DMS153 (cell line): Measurements from ENCODE around the gene CCIN.
"Not testable (repeated sequence)": the region's sequence is repeated elsewhere in the genome, so short reads cannot be mapped to it uniquely, and the experiment has no call there.

Experiments
- DNase-seq: peaks from one replicate; lab custom pipeline; 2025; lab: John Stamatoyannopoulos, UW

The CCIN gene

DNA sequence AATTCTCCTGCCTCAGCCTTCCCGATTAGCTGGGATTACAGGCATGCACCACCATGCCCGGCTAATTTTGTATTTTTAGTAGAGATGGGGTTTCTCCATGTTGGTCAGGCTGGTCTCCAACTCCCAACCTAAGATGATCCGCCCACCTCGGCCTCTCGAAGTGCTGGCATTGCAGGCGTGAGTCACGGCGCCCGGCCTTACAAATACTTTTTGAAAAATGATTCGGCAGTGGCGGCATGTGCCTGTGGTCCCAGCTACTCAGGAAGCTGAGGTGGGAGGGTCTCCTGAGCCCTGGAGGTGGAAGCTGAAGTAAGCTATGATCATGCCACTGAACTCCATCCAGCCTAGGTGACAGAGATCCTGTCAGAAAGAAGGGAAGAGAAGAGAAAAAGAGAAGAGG is 9.1 kb upstream of the CCIN start:
- DNase-seq = not testable (repeated sequence)

DNA sequence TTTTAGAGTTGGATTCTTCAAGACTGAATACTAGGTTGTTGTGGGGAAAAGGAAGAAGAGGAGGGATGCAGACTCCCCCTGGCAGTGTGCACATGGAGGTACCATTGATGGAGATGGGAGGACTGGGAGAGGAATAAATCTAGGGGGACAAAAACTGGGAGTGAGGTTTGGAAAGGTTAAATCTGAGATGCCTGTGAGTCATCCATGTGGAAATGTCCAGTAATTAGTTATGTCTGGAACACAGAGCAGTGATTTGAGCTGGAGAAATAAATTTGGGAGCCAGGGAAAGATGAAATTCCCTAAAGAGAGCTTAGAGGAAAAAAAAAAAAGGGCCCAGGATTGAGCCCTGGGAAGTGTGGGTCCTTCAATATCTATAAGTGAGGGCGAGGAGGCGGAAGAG is 8.0 kb upstream of the CCIN start:
- DNase-seq = no peak

DNA sequence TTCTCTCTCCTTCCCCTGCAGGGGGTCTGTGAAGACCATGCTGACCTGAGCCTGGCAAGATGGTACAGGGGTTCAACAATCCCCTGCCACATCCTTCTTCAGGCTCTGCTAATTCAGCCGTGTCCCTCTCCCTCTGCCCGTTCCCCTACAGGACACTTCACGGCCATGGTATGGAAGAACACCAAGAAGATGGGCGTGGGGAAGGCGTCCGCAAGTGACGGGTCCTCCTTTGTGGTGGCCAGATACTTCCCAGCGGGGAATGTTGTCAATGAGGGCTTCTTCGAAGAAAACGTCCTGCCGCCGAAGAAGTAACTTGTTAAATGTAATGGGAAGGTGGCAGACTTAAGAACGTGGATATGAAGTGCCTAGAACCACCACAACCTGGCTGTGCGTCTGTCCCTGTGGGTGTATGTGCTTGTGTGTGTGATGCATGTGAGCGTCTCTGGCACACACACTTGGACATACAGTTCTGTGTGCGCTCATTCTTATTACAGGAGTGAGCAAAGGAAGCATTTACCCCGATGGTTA is 6.9 kb upstream of the CCIN start:
- DNase-seq = no peak

DNA sequence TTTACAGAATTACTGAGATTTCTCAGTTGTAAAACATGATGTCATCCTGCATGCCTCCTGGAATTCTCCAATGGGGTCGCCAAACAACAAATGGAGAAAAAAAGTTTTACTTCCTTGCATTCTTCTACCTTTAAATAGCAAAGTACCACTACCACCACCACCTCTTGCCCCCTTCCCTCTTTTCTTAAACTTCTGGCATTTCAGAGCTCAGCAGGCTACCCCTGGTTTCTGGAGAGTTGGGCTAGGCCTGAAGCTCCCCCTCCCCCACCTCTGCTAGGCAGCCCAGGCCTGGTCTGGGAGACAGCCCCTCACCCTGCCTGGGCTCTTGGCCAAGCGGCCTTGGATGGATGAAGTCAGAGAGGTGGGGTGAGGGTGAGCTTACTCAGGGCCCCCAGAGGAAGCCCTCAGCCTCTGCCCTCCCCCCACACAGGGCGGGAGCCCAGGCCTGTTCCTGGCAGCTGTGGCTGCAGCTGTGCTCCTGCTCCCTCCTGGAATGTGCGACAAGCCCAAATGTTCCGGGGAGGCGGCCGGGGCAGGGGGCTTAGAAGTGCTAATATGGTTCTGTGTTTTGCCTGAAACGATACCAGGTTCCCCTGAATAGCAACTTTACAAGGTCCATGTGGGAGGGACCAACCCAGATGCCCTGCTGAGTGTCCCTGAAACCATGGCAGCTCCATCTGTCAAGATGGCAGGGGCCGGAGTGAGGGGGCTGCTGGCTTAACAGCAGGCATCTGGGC is 6.0 kb upstream of the CCIN start:
- no peak for DNase-seq

DNA sequence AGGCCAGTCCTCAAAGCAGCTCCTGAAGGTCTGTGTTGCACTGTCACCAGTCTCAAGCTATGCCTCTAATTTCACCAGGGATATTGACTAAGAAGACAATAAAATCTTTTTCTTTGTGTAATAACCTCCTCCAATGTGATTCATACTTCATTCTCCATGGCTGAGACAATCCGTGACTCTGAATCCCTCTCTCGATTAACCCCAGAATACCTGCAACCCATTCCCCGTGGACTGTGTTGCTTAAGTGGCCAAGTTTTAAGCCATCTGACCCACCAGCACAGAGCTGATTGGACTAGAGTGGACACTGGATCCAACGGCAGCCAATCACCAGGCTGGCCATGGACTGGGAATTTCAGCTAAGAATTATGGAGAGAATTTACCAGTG is 5.4 kb upstream of the CCIN start:
- DNase-seq = no peak

DNA sequence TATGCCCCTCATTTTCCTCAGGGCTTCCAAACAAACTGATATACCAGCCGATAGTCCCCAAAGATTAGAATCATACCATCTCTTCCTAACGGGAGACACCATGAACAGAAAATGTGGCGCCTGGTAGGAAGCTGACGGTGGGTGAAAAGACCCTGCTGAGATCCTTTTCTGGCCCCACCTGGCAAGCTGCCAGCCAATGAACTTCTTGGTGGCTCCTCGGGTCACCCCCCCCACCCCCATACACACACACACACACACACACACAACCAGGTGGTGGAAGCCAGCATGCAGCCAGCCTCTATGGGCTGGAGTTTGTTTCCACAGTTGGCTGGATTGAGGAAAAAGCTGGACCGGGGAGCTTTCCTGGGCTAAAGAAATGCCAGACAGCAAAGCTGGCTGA is 4.8 kb upstream of the CCIN start:
- DNase-seq = no peak

DNA sequence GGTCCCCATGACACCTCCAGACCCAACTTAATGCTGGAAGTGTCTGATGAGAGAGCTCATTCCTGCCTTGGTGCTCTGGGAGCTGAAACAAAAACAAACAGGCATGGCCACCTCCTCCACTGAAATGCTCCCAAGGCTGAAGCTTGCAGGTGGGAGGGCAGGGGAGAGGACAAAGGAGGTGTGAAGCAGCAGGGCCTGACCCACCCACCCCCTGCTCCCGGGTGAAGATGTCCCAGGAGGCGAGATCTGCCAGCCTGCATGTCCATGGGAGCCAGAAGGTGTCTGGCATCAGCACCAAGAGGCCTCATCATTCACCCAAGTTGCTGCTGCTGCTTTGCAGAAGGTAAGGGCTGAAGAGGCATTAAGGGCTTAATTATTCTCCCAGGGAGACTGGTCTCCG is 4.2 kb upstream of the CCIN start:
- no peak for DNase-seq

DNA sequence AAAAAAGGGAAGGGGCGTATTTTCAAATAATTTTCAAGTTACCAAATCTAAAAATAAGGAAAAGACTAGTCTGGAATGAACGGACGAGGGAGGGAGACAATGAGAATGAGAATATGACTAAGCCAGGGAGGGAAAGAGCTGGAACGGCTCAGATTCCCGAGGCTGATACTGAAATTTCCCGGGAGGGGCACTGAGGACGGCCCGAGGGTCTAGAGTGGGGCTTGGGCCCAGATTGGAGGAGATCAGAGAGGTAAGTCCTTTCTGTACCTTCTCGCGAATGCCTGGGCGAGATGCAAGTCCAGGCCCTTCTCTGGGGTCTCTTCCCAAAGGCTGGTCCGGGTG is 3.4 kb upstream of the CCIN start:
- DNase-seq = no peak

DNA sequence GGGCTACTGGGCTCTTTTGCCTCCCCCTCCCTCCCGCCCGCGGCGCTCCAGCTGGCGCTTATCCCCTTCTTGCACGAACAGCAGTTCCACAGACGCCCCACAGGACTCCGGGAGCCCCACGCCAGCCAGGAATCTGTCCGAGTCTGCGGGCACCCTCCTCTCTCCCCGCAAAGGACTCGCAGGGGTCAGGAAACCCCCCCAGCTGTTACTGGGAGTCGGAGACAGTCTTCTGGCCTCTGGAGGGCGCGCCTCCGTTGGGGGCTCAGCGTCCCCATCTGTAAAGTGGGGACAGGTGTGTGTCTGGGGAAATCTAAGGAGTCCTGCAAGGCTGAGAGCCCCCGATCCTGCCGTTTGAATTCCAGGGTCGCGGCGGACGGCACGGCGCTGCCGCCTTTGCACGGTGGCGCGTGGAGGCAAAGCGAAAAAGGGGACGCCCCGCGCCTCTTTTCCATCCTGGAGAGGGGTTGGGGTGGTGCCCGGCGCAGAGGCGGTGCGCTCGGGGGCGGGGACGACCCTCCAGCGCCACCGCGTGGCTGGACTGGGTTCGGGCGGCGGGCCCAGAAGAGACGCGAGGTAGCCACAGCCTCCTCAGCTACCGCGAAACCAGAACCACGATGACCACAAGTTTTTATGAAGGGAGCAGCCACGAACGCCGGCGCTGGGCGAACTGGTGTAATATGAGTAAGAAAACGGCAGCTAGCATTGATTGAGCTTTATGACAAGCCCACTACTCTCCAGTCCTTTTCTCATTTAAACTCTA is 2.8 kb upstream of the CCIN start:
- no peak for DNase-seq

DNA sequence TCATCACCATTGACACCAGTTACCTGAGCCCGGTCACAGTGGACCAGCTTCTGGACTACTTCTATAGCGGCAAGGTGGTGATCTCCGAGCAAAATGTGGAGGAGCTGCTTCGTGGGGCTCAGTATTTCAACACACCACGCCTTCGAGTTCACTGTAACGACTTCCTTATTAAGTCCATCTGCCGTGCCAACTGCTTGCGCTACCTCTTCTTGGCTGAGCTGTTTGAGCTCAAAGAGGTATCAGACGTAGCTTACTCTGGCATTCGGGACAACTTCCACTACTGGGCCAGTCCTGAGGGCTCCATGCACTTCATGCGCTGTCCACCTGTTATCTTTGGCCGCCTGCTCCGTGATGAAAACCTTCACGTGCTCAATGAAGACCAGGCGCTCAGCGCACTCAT is 520 bp downstream of the CCIN start:
- no peak for DNase-seq

DNA sequence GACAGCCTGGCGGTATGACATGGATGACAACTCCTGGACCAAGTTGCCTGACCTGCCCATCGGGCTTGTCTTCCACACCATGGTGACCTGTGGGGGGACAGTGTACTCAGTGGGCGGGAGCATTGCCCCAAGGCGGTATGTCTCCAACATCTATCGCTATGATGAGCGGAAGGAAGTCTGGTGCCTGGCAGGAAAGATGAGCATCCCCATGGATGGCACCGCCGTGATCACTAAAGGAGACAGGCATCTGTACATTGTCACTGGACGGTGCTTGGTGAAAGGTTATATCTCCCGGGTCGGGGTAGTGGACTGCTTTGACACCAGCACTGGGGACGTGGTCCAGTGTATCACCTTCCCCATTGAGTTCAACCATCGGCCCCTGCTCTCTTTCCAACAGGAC is 1.3 kb downstream of the CCIN start:
- DNase-seq = no peak

DNA sequence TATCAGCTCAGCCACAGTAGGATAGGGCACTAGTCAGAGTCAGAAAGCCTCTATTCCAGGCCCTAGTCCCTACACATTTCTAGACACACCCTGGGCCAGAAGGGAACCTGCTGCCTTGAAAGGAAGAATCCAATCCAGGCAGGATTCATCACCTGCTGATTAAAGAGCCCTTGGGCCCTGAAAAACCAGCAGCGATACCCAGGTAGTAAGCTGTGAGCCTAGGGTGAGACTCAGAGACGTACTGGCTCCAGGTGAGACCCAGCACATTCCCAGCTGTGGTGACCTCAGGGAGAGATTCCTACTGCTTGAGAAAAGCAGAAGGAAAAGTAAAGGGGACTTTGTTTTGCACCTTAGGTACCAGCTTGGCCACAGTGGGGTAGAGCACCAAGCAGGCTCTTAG is 4.7 kb downstream of the CCIN start:
- no peak for DNase-seq

DNA sequence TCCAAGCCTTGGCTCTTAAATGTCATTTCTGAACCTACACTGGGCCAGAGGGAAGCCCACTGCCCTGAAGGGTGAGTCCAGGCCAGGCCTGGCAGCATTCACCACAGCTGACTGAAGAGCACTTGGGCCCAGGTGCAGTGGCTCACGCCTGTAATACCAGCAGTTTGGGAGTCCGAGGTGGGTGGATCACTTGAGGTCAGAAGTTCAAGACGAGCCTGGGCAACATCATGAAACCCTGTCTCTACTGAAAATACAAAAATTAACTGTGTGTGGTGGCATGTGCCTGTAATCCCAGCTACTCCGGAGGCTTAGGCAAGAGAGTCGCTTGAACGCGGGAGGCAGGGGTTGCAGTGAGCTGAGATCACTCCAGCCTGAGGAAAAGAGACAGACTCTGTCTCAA is 5.1 kb downstream of the CCIN start:
- DNase-seq = no peak

DNA sequence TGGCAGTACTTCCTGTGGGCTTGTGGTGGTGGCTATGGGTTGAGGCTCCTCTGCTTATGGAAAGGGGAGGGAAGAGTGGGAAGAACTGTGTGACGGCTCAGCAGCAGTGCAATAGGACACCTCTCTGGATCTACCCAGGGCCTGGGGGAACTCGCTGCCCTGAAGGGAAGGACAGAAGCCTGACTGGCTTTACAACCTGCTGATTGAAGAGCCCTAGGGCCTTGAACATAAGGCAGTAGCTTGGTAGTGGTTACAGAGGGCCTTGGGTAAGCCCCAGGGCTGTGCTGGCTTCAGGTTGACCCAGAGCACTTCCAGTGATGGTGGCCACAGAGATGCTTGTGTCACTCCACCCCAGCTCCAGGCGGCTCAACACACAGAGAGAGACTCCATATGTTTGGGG is 5.5 kb downstream of the CCIN start:
- DNase-seq = no peak

DNA sequence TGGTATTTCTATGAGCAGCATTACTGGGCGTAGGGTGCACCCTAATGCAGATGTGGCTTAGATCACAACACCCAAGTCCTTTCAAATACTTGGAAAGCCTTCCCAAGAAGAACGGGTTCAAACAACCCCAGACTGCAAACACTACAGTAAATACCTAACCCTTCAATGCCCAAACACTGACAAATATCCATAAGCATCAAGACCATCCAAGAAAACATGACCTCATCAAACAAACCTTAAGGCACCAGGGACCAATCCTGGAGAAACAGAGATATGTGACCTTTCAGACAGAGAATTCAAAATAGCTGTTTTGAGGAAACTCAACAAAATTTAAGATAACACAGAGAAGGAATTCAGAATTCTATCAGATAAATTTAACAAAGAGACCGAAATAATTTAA is 6.0 kb downstream of the CCIN start:
- DNase-seq = not testable (repeated sequence)

DNA sequence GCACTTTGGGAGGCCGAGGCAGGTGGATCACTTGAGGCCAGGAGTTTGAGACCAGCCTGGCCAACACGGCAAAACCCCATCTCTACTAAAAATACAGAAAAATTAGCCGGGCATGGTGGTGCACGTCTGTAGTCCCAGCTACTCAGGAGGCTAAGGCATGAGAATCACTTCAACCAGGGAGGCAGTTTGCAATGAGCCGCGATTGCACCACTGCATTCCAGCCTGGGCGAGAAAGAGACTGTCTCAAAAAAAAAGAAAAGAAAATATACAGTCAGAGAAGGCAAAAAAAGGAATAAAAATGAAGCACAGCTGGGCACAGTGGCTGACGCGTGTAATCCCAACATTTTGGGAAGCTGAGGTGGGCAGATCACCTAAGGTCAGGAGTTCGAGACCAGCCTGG is 7.3 kb downstream of the CCIN start:
- DNase-seq = not testable (repeated sequence)

DNA sequence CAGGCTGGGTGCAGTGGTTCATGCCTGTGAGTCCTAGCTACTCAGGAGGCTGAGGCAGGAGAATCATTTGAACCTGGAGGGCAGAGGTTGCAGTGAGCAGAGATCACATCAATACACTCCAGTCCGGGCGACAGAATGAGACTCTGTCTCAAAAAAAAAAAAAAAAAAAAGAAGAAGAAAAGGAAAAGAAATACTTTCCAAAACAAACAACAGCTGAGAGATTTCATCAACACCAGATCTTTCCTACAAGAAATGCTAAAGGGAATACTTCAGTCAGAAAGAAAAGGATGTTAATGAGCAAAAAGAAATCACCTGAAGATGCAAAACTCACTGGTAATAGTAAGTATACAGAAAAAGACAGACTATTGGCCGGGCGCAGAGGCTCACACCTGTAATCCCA is 8.4 kb downstream of the CCIN start:
- DNase-seq = no peak

DNA sequence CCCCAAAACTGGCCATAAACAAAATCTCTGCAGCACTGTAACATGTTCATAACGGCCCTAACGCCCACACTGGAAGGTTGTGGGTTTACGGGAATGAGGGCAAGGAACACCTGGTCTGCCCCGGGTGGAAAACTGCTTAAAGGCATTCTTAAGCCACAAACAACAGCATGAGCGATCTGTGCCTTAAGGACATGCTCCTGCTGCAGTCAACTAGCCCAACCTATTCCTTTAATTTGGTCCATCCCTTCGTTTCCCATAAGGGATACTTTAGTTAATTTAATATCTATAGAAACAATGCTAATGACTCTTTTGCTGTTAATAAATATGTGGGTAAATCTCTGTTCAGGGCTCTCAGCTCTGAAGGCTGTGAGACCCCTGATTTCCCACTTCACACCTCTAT is 11.1 kb downstream of the CCIN start:
- DNase-seq = not testable (repeated sequence)

DNA sequence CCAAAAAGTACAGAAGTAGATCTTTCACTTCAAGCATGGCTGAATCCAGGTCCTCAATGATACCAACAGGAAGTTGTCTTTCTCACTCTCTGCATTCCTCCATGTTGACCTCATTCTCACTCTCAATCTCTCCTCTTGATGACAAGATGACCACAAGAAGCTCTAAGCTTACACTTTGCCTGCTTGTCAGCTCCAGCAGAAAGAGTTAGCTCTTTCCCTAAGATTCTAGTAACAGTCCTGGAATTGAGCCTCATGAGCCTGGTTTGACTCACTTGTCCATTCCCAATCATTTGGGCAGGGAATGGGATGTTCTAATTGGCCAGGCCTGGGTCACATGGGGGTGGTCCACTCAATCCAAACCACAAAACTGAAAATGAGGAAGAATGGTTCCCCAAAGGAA is 18.2 kb downstream of the CCIN start:
- no peak for DNase-seq

DNA sequence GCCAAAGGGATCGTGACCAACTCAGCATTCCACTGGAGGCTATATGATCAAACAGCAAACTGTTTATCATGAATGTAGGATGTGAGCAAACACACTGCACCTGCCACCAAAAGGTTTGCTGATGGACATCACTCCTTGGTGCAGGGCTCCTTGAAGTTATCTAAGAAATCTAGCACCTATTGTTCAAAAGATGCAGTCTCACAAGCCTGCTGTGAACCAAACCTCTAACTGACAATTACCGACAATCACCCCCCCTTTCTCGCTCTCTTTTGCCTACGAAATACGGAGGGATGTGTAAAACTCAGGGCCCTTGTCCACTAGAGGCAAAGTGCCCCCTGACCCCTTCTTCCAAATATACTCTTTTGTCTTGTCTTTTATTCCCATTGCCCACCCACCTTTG is 19.0 kb downstream of the CCIN start:
- no peak for DNase-seq

DNA sequence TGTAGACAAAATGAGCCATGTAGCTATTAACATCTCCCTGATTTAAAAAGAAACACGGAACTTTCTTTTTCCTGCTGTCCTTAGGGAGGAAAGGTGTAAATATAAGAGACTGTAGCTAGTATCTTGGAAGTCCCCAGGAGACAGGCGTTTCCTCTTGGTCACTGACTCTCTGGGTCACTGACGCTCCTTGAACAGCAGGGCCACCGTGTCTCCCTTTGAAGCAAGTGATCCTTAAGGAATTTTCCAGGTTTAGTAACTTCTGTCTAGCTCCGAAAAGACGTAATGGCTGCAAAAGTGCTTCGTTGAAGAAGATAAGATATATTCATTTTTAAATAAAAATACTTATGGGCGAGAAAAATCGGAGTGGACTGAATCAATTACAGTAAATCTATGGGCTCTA is 20.8 kb downstream of the CCIN start:
- no peak for DNase-seq

DNA sequence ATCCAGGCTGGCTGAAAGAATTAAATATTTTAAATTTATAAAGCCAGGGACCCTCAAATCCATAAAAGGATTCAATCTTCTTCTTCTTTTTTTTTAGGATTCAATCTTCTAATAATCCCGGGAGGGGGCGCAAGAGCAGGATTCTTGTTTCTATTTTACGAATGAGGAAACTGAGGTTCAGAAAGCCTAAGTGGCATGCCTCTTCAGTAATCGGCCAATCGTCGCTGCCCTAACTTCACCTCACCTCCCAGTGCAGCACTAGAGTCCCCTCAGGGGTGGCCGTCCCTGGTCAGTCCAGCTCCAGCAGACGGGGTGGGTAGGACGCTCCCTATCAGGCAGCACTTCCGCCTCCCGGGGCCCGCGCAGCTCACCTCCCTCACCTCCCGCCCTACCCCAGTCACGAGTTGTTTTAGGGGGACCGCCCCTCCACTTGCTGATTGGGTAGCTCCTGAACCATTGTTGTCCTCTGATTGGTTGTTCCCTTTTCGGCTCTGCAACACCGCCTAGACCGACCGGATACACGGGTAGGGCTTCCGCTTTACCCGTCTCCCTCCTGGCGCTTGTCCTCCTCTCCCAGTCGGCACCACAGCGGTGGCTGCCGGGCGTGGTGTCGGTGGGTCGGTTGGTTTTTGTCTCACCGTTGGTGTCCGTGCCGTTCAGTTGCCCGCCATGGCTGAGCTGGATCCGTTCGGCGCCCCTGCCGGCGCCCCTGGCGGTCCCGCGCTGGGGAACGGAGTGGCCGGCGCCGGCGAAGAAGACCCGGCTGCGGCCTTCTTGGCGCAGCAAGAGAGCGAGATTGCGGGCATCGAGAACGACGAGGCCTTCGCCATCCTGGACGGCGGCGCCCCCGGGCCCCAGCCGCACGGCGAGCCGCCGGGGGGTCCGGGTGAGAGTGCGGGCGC is 21.5 kb downstream of the CCIN start, which contains the start of gene CLTA:
TSS of gene CLTA (plus strand) at position 534 of the 902 bp plus-strand sequence. CDS start at position 670, 136 bp downstream.
- DNase-seq = peak; percentile 98

DNA sequence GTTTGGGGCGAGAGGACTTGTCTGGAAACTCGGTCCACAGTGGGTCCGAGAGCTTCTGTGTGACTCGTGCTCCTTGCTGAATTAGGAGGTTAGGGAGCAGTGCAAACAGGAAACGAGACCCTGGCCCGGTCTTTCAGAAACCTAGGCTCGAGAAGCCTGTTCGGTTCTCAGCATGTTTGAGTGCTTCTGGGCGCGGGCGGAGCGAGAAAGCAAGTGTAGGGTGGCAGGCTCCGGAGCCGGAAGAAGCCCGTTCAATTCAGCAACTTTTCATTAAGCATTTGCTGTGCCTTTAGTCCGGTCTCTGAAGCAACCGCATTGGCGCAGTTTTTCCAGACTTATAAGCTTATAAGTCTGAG is 22.1 kb downstream of the CCIN start:
- no peak for DNase-seq
